HepG2 (cell line): Measurements from ENCODE around the gene KIAA1755. TPM values are rescaled to one million over a fixed set of nuclear protein-coding genes. Genes with fewer than 3 reads are reported as not detected.

Source experiments
- ARNT2 ChIP-seq: sonication (generic); formaldehyde crosslinking; IDR thresholded peaks from 2 replicates; pipeline ENCODE4 v1.8.0; 2022; ENCODE audit warnings: mild to moderate bottlenecking, low read depth, missing genetic modification reagents, moderate library complexity
- BCL6 ChIP-seq: IDR thresholded peaks from 2 replicates; pipeline ENCODE4 v1.6.1; 2016; ENCODE audit warnings: missing genetic modification reagents, missing compliant biosample characterization
- CHD4 ChIP-seq: fragments of 200-600 bp; sonication (generic); IDR thresholded peaks from 2 replicates; pipeline ENCODE4 v1.7.0; 2017; ENCODE audit warnings: mild to moderate bottlenecking, low read length, borderline replicate concordance
- MIER3 ChIP-seq: IDR thresholded peaks from 2 replicates; pipeline ENCODE4 v1.6.1; 2016; ENCODE audit warnings: missing compliant biosample characterization, borderline replicate concordance
- NFKBIZ ChIP-seq: IDR thresholded peaks from 2 replicates; pipeline ENCODE4 v1.6.1; 2018; ENCODE audit warnings: missing genetic modification reagents, missing compliant biosample characterization
- NR1H2 ChIP-seq: sonication (generic); formaldehyde crosslinking; IDR thresholded peaks from 2 replicates; pipeline ENCODE4 v1.8.1; 2022; ENCODE audit warnings: low read depth, missing genetic modification reagents, borderline replicate concordance
- RNF2 ChIP-seq: fragments of 450-650 bp; conservative IDR thresholded peaks from 2 replicates; pipeline ENCODE4 v1.6.1; 2016; ENCODE audit warnings: low read depth
- SNAPC2 ChIP-seq: sonication (generic); formaldehyde crosslinking; IDR thresholded peaks from 2 replicates; pipeline ENCODE4 v1.8.1; 2022; ENCODE audit warnings: mild to moderate bottlenecking, missing genetic modification reagents
- STAT6 ChIP-seq: sonication (generic); formaldehyde crosslinking; IDR thresholded peaks from 2 replicates; pipeline ENCODE4 v1.4.0; 2020; ENCODE audit warnings: missing genetic modification reagents, mild to moderate bottlenecking, borderline replicate concordance
- TBP ChIP-seq: sonication (generic); formaldehyde crosslinking; IDR thresholded peaks from 2 replicates; pipeline ENCODE4 v1.5.0; 2020; ENCODE audit warnings: missing genetic modification reagents
- ZNF275 ChIP-seq: sonication (generic); formaldehyde crosslinking; IDR thresholded peaks from 2 replicates; pipeline ENCODE4 v1.8.0; 2022; ENCODE audit warnings: missing genetic modification reagents, mild to moderate bottlenecking, inconsistent platforms, borderline replicate concordance
- ZNF331 ChIP-seq: sonication (generic); formaldehyde crosslinking; IDR thresholded peaks from 2 replicates; pipeline ENCODE4 v1.4.0; 2020; ENCODE audit warnings: missing genetic modification reagents
- polyA plus RNA-seq, 8 experiments: library from polyadenylated mRNA; depleted of rRNA in 3 of 8; stranded (reverse) in 7 of 8; unstranded in 1 of 8; fragments of >200 nt; fragmentation: Illumina TruSeq in 4 of 8; extraction: Trizol in 4 of 8; gene quantifications; 2 replicates each; pipeline versions ENCODE4 v1.2.1 to v1.2.3, GENCODE V29; 2011 to 2016; ENCODE audit warnings: low read depth in 4 of 8, missing spikeins in 1 of 8, mixed read lengths in 1 of 8; ENCODE audit not compliant: insufficient read depth in 1 of 8
- total RNA-seq, 5 experiments: library from RNA; depleted of rRNA; stranded (reverse); fragments of >200 nt; fragmentation: Illumina TruSeq; extraction: Trizol; gene quantifications; 2 replicates each; pipeline ENCODE4 v1.2.3, GENCODE V29; 2016; ENCODE audit warnings: low read depth in 1 of 5
- TF ChIP-seq, protein P1 (sequence below), 2 experiments: sonication (generic) in 1 of 2; formaldehyde crosslinking in 1 of 2; IDR thresholded peaks; 2 replicates each; pipeline versions ENCODE4 v1.5.1 to v1.6.1; 2011 to 2020; ENCODE audit warnings: borderline replicate concordance in 1 of 2, low read depth in 1 of 2, low read length in 1 of 2, mild to moderate bottlenecking in 1 of 2, missing genetic modification reagents in 1 of 2, moderate library complexity in 1 of 2
- TF ChIP-seq, protein P2 (sequence below): sonication (generic); formaldehyde crosslinking; IDR thresholded peaks from 2 replicates; pipeline ENCODE4 v1.4.0; 2020; ENCODE audit warnings: missing genetic modification reagents

KIAA1755 gene
- total and polyA plus RNA-seq, 2 of the 13 experiments (the other 11 are each of a cell fraction or from before 2014, with no cell fraction given), result 0.04 TPM; not detected in 1

DNA sequence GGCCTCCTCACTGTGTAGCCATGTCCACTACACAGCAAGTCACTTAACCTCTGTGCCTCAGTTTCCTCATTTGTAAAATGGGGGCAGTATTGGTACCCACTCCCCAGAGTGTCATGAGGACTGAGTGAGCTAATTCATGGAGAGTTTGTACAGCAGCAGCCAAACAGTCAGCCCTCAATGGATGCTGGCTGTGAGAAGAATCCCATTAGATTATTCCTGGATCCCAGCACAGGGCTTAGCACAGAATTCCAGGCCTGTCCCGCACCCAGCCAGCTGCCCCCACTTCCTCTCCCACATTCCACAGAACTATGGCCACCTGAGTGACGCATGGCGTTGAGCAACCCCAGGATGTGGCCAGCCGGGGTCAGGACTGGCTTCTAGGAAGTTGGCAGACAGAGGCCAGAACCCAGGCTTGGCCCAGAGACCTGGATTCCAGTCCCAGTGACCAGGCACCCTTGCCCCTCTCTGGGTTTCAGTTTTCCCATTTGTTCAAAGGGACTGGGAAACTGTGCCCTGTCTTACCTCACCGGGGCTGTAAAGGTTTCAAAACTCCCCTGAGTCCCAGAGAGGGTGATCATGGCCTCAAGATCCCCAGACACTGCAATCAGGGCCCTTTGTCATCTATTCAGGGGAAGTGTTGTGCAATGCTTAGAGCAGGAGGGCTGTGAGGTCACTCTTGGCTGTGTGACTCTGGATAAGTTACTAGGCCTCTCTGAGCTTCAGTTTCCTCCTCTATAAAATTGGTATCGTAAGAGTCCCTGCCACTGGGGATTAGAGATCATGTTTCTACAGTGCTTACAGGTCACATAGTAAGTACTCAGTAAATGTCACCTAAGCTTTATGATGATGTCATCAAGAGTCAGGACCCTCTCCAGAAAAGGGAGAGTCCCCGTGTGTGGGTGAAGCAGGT is 92.4 kb downstream of the KIAA1755 start (continued):
- TF ChIP-seq, protein P1, sequence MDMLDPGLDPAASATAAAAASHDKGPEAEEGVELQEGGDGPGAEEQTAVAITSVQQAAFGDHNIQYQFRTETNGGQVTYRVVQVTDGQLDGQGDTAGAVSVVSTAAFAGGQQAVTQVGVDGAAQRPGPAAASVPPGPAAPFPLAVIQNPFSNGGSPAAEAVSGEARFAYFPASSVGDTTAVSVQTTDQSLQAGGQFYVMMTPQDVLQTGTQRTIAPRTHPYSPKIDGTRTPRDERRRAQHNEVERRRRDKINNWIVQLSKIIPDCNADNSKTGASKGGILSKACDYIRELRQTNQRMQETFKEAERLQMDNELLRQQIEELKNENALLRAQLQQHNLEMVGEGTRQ (IDR thresholded peaks at IDR 0.05; ENCODE audit: low read depth, low read length), result no peak
- TF ChIP-seq, protein P1 (CRISPR knock-in tag; IDR thresholded peaks at IDR 0.05; ENCODE audit: borderline replicate concordance), result no peak
- TF ChIP-seq NR1H2 (no peak), SNAPC2 (CRISPR knock-in tag) (peak; percentile 63; the same call in 1 of the 2 replicates), NFKBIZ (CRISPR knock-in tag) (no peak), STAT6 (CRISPR knock-in tag) (no peak), CHD4 (peak; percentile 73; the same call in 1 of the 2 replicates), MIER3 (CRISPR knock-in tag) (peak; percentile 70; the same call in 1 of the 2 replicates), ZNF331 (CRISPR knock-in tag) (peak; percentile 58; the same call in 1 of the 2 replicates), BCL6 (CRISPR knock-in tag) (peak; percentile 97), ARNT2 (CRISPR knock-in tag) (no peak), ZNF275 (0 out of 2 replicates have a peak, but pooled peaks have one; percentile 39), RNF2 (no peak), TBP (CRISPR knock-in tag) (no peak)
- TF ChIP-seq, protein P2, sequence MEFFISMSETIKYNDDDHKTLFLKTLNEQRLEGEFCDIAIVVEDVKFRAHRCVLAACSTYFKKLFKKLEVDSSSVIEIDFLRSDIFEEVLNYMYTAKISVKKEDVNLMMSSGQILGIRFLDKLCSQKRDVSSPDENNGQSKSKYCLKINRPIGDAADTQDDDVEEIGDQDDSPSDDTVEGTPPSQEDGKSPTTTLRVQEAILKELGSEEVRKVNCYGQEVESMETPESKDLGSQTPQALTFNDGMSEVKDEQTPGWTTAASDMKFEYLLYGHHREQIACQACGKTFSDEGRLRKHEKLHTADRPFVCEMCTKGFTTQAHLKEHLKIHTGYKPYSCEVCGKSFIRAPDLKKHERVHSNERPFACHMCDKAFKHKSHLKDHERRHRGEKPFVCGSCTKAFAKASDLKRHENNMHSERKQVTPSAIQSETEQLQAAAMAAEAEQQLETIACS (CRISPR knock-in tag), result no peak
